K562 (cell line): Measurements from ENCODE around the gene UBXN11. TPM values are rescaled to one million over a fixed set of nuclear protein-coding genes. Genes with fewer than 3 reads are reported as not detected.

Source experiments
- CBFA2T3 ChIP-seq: fragments of 450-650 bp; IDR thresholded peaks from 2 replicates; pipeline ENCODE4 v1.6.1; 2017
- CHD7 ChIP-seq: fragments of 200-600 bp; sonication (generic); IDR thresholded peaks from one replicate; pipeline ENCODE4 v1.6.1; 2012; ENCODE audit warnings: mild to moderate bottlenecking, low read depth, low read length, inconsistent platforms
- DEAF1 ChIP-seq: fragments of 450-650 bp; formaldehyde crosslinking; IDR thresholded peaks from 2 replicates; pipeline ENCODE4 v1.4.0; 2020; ENCODE audit warnings: mild to moderate bottlenecking, moderate library complexity
- HDGF ChIP-seq: fragments of 450-650 bp; IDR thresholded peaks from 2 replicates; pipeline ENCODE4 v1.6.1; 2016
- HMG20B ChIP-seq: fragments of 250-450 bp; sonication (Bioruptor Pico); IDR thresholded peaks from 2 replicates; pipeline ENCODE4 v1.5.0; 2021; ENCODE audit warnings: mild to moderate bottlenecking
- NONO ChIP-seq, 2 experiments: fragments of 200-400 bp in 1 of 2; fragments of 450-650 bp in 1 of 2; formaldehyde crosslinking in 1 of 2; IDR thresholded peaks; 2 replicates each; pipeline ENCODE4 v1.6.1; 2017; ENCODE audit warnings: low read depth in 2 of 2, mild to moderate bottlenecking in 2 of 2, moderate library complexity in 2 of 2, low read length in 1 of 2
- PHF20 ChIP-seq: fragments of 450-650 bp; IDR thresholded peaks from 2 replicates; pipeline ENCODE4 v1.6.1; 2018; ENCODE audit not compliant: partially characterized antibody
- SAP30 ChIP-seq: fragments of 200-600 bp; sonication (generic); IDR thresholded peaks from 2 replicates; pipeline ENCODE4 v1.6.1; 2012; ENCODE audit warnings: borderline replicate concordance, low read depth, mild to moderate bottlenecking, moderate library complexity, low read length, control low read depth, inconsistent platforms; ENCODE audit not compliant: insufficient read depth, poor library complexity, severe bottlenecking
- TGIF2 ChIP-seq: sonication (generic); formaldehyde crosslinking; IDR thresholded peaks from 2 replicates; pipeline ENCODE4 v1.8.1; 2022; ENCODE audit warnings: mild to moderate bottlenecking, missing genetic modification reagents, moderate library complexity
- ZBTB1 ChIP-seq: sonication (generic); formaldehyde crosslinking; IDR thresholded peaks from 2 replicates; pipeline ENCODE4 v1.8.1; 2023; ENCODE audit warnings: missing genetic modification reagents, low read depth, mild to moderate bottlenecking, borderline replicate concordance
- ZBTB5 ChIP-seq: fragments of 450-650 bp; IDR thresholded peaks from 2 replicates; pipeline ENCODE4 v1.6.1; 2017; ENCODE audit warnings: antibody characterized with exemption
- ZNF165 ChIP-seq: fragments of 250-450 bp; sonication (Bioruptor Pico); IDR thresholded peaks from 2 replicates; pipeline ENCODE4 v1.4.0; 2020; ENCODE audit warnings: borderline replicate concordance
- polyA plus RNA-seq, 8 experiments: library from polyadenylated mRNA; depleted of rRNA in 4 of 8; stranded (reverse) in 5 of 8; unstranded in 3 of 8; fragments of >200 nt; fragmentation: Nextera tagmentation in 2 of 8; fragmentation: Illumina TruSeq in 1 of 8; extraction: Ambion mirVana in 2 of 8; extraction: Trizol in 1 of 8; gene quantifications; 2 replicates each; pipeline versions ENCODE4 v1.2.1 to v1.2.3, GENCODE V29; 2011 to 2014; ENCODE audit warnings: inconsistent platforms in 1 of 8, missing spikeins in 1 of 8
- total RNA-seq, 7 experiments: library from RNA; depleted of rRNA in 6 of 7; stranded (reverse); fragments of >200 nt in 6 of 7; fragmentation: Illumina TruSeq in 2 of 7; extraction: Trizol in 2 of 7; gene quantifications; 2 replicates each; pipeline versions ENCODE4 v1.2.1 to v1.2.3, GENCODE V29; 2011 to 2021; ENCODE audit warnings: low replicate concordance in 1 of 7

UBXN11 gene
- total and polyA plus RNA-seq, 9 of the 15 experiments (the other 6 are each of a cell fraction or from before 2014, with no cell fraction given): 0.48 to 34.3 (median 11.3) TPM

GRCh38 chr1:26280333-26281042 lies 25.9 kb downstream of the UBXN11 start (continued):
- TF ChIP-seq CHD7: no peak
- TF ChIP-seq TGIF2: no peak
- TF ChIP-seq ZBTB5: 0 out of 2 replicates have a peak, but pooled peaks have one; percentile 21
- no peak for TF ChIP-seq ZNF165 (CRISPR knock-in tag)
- peak; percentile 6 for TF ChIP-seq PHF20
- no peak for TF ChIP-seq NONO (IDR thresholded peaks at IDR 0.05; ENCODE audit: low read depth in 2 of 2, low read length in 1 of 2)
- TF ChIP-seq DEAF1 (CRISPR knock-in tag): no peak
- TF ChIP-seq CBFA2T3: peak; percentile 36
- TF ChIP-seq HDGF: 0 out of 2 replicates have a peak, but pooled peaks have one; percentile 47
- TF ChIP-seq SAP30: peak; percentile 6
- TF ChIP-seq ZBTB1 (CRISPR knock-in tag): no peak
- TF ChIP-seq HMG20B (CRISPR knock-in tag): 0 out of 2 replicates have a peak, but pooled peaks have one; percentile 4
